HepG2 (cell line): ENCODE measurements around the gene NTN5. TPM values are rescaled to one million over a fixed set of nuclear protein-coding genes. Genes with fewer than 3 reads are reported as not detected.

Experiments
- AKAP8 ChIP-seq: sonication (generic); formaldehyde crosslinking; IDR thresholded peaks from 2 replicates; pipeline ENCODE4 v1.5.1; 2020; ENCODE audit warnings: mild to moderate bottlenecking, missing genetic modification reagents
- CHD4 ChIP-seq: fragments of 200-600 bp; sonication (generic); IDR thresholded peaks from 2 replicates; pipeline ENCODE4 v1.7.0; 2017; ENCODE audit warnings: mild to moderate bottlenecking, low read length, borderline replicate concordance
- HCFC1 ChIP-seq: fragments of 150-350 bp; IDR thresholded peaks from 2 replicates; pipeline ENCODE4 v1.6.1; 2014; ENCODE audit warnings: low read depth, low read length
- IKZF4 ChIP-seq: sonication (generic); formaldehyde crosslinking; IDR thresholded peaks from 2 replicates; pipeline ENCODE4 v1.5.1; 2020; ENCODE audit warnings: borderline replicate concordance, mild to moderate bottlenecking, low read depth, missing genetic modification reagents; ENCODE audit errors: not compliant biosample characterization
- IRX3 ChIP-seq: sonication (generic); formaldehyde crosslinking; IDR thresholded peaks from 2 replicates; pipeline ENCODE4 v1.8.1; 2023; ENCODE audit warnings: mild to moderate bottlenecking, low read depth, missing genetic modification reagents, borderline replicate concordance
- KDM1A ChIP-seq: IDR thresholded peaks from 2 replicates; pipeline ENCODE4 v1.6.1; 2016; ENCODE audit warnings: missing compliant biosample characterization
- MED1 ChIP-seq: sonication (generic); formaldehyde crosslinking; IDR thresholded peaks from 2 replicates; pipeline ENCODE4 v1.4.0; 2020; ENCODE audit warnings: missing genetic modification reagents
- MXD4 ChIP-seq: IDR thresholded peaks from 2 replicates; pipeline ENCODE4 v1.6.1; 2016; ENCODE audit warnings: mild to moderate bottlenecking, missing biosample characterization, missing genetic modification reagents
- NR3C1 ChIP-seq: sonication (generic); formaldehyde crosslinking; IDR thresholded peaks from 2 replicates; pipeline ENCODE4 v1.4.0; 2020; ENCODE audit warnings: missing genetic modification reagents
- RBM39 ChIP-seq: fragments of 200-400 bp; formaldehyde crosslinking; IDR thresholded peaks from one replicate; pipeline ENCODE4 v1.6.1; 2018; ENCODE audit warnings: antibody characterized with exemption, mild to moderate bottlenecking, low read depth, low read length; ENCODE audit not compliant: poor library complexity, severe bottlenecking
- SIN3B ChIP-seq: fragments of 150-350 bp; IDR thresholded peaks from 2 replicates; pipeline ENCODE4 v1.6.1; 2014; ENCODE audit warnings: low read length
- SNAPC2 ChIP-seq: sonication (generic); formaldehyde crosslinking; IDR thresholded peaks from 2 replicates; pipeline ENCODE4 v1.8.1; 2022; ENCODE audit warnings: mild to moderate bottlenecking, missing genetic modification reagents
- TBP ChIP-seq: sonication (generic); formaldehyde crosslinking; IDR thresholded peaks from 2 replicates; pipeline ENCODE4 v1.5.0; 2020; ENCODE audit warnings: missing genetic modification reagents
- TEAD2 ChIP-seq: sonication (generic); formaldehyde crosslinking; IDR thresholded peaks from 2 replicates; pipeline ENCODE4 v1.9.0; 2021; ENCODE audit warnings: missing genetic modification reagents
- XBP1 ChIP-seq: sonication (generic); formaldehyde crosslinking; IDR thresholded peaks from 2 replicates; pipeline ENCODE4 v1.5.0; 2020; ENCODE audit warnings: missing genetic modification reagents
- ZBTB7A ChIP-seq: sonication (generic); formaldehyde crosslinking; IDR thresholded peaks from 2 replicates; pipeline ENCODE4 v1.8.0; 2022; ENCODE audit warnings: mild to moderate bottlenecking, missing genetic modification reagents
- ZMAT3 ChIP-seq: sonication (generic); formaldehyde crosslinking; conservative IDR thresholded peaks from 2 replicates; pipeline ENCODE4 v1.7.0; 2021; ENCODE audit warnings: missing genetic modification reagents
- ZNF20 ChIP-seq: sonication (generic); formaldehyde crosslinking; IDR thresholded peaks from 2 replicates; pipeline ENCODE4 v1.4.0; 2020; ENCODE audit warnings: mild to moderate bottlenecking, moderate library complexity, missing genetic modification reagents
- ZNF205 ChIP-seq: IDR thresholded peaks from 2 replicates; pipeline ENCODE4 v1.6.1; 2018; ENCODE audit warnings: missing biosample characterization, missing genetic modification reagents
- ZNF354B ChIP-seq: sonication (generic); formaldehyde crosslinking; IDR thresholded peaks from 2 replicates; pipeline ENCODE4 v1.8.0; 2022; ENCODE audit warnings: mild to moderate bottlenecking, missing genetic modification reagents
- ZNF652 ChIP-seq: IDR thresholded peaks from 2 replicates; pipeline ENCODE4 v1.6.1; 2016; ENCODE audit warnings: low read depth, borderline replicate concordance
- ZNF788 ChIP-seq: sonication (generic); formaldehyde crosslinking; IDR thresholded peaks from 2 replicates; pipeline ENCODE4 v1.5.0; 2020; ENCODE audit warnings: mild to moderate bottlenecking, missing genetic modification reagents, borderline replicate concordance
- polyA plus RNA-seq, 8 experiments: library from polyadenylated mRNA; depleted of rRNA in 3 of 8; stranded (reverse) in 7 of 8; unstranded in 1 of 8; fragments of >200 nt; fragmentation: Illumina TruSeq in 4 of 8; extraction: Trizol in 4 of 8; gene quantifications; 2 replicates each; pipeline versions ENCODE4 v1.2.1 to v1.2.3, GENCODE V29; 2011 to 2016; ENCODE audit warnings: low read depth in 4 of 8, missing spikeins in 1 of 8, mixed read lengths in 1 of 8; ENCODE audit not compliant: insufficient read depth in 1 of 8
- total RNA-seq, 5 experiments: library from RNA; depleted of rRNA; stranded (reverse); fragments of >200 nt; fragmentation: Illumina TruSeq; extraction: Trizol; gene quantifications; 2 replicates each; pipeline ENCODE4 v1.2.3, GENCODE V29; 2016; ENCODE audit warnings: low read depth in 1 of 5
- TF ChIP-seq, protein P1 (sequence below): sonication (generic); formaldehyde crosslinking; IDR thresholded peaks from 2 replicates; pipeline ENCODE4 v1.4.0; 2020; ENCODE audit warnings: missing genetic modification reagents
- TF ChIP-seq, protein P2 (sequence below): sonication (generic); formaldehyde crosslinking; IDR thresholded peaks from 2 replicates; pipeline ENCODE4 v1.4.0; 2020; ENCODE audit warnings: mild to moderate bottlenecking, missing genetic modification reagents

Gene NTN5
- total and polyA plus RNA-seq, 2 of the 13 experiments (the other 11 are each of a cell fraction or from before 2014, with no cell fraction given): 0.05 TPM; not detected in 1

DNA sequence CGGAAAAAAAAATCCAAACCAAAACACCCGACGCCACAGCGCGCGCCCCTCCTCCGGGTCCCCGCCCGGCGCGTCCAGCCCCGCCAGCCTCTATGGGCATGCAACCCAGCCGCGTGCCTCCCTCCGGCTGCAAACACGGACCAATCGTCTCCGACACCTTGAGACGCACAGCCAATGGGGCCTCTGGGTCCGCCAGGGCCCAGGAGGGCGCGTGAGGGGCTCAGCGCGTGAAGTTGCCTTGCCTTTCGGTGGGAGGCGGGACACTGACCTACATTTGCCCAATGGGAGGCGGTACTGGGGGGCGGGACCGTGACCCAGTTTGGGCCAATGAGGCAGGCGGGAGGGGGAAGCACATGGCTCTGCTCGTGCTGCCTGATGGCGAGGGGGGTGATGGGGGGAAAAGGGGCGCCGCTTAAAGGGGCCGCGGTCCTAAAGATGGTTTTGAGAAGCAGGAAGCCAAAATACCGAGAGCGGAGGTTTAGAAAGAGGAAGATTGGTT is 35.3 kb downstream of the NTN5 start (continued):
- TF ChIP-seq, protein P1, sequence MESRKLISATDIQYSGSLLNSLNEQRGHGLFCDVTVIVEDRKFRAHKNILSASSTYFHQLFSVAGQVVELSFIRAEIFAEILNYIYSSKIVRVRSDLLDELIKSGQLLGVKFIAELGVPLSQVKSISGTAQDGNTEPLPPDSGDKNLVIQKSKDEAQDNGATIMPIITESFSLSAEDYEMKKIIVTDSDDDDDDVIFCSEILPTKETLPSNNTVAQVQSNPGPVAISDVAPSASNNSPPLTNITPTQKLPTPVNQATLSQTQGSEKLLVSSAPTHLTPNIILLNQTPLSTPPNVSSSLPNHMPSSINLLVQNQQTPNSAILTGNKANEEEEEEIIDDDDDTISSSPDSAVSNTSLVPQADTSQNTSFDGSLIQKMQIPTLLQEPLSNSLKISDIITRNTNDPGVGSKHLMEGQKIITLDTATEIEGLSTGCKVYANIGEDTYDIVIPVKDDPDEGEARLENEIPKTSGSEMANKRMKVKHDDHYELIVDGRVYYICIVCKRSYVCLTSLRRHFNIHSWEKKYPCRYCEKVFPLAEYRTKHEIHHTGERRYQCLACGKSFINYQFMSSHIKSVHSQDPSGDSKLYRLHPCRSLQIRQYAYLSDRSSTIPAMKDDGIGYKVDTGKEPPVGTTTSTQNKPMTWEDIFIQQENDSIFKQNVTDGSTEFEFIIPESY (CRISPR knock-in tag): no peak
- no peak for TF ChIP-seq TBP
- TF ChIP-seq ZNF652 (CRISPR knock-in tag): 0 out of 2 replicates have a peak, but pooled peaks have one; percentile 13
- no peak for TF ChIP-seq AKAP8 (CRISPR knock-in tag)
- TF ChIP-seq MED1: no peak; the same call in 1 of the 2 replicates
- TF ChIP-seq NR3C1 (CRISPR knock-in tag): no peak
- peak; percentile 95 for TF ChIP-seq ZMAT3
- TF ChIP-seq ZNF20 (CRISPR knock-in tag): 0 out of 2 replicates have a peak, but pooled peaks have one; percentile 84
- TF ChIP-seq TEAD2: no peak
- peak; percentile 89; the same call in 1 of the 2 replicates for TF ChIP-seq ZNF354B (CRISPR knock-in tag)
- no peak for TF ChIP-seq RBM39
- peak; percentile 47; the same call in 1 of the 2 replicates for TF ChIP-seq IRX3
- no peak for TF ChIP-seq CHD4
- no peak for TF ChIP-seq KDM1A (CRISPR knock-in tag)
- TF ChIP-seq IKZF4 (CRISPR knock-in tag): no peak
- no peak for TF ChIP-seq XBP1 (CRISPR knock-in tag)
- 0 out of 2 replicates have a peak, but pooled peaks have one; percentile 42 for TF ChIP-seq ZNF205 (CRISPR knock-in tag)
- TF ChIP-seq ZBTB7A (CRISPR knock-in tag): no peak; the same call in 1 of the 2 replicates
- TF ChIP-seq MXD4: peak; percentile 82
- 0 out of 2 replicates have a peak, but pooled peaks have one; percentile 9 for TF ChIP-seq HCFC1
- TF ChIP-seq SIN3B: no peak
- peak; percentile 83 for TF ChIP-seq ZNF788
- TF ChIP-seq, protein P2, sequence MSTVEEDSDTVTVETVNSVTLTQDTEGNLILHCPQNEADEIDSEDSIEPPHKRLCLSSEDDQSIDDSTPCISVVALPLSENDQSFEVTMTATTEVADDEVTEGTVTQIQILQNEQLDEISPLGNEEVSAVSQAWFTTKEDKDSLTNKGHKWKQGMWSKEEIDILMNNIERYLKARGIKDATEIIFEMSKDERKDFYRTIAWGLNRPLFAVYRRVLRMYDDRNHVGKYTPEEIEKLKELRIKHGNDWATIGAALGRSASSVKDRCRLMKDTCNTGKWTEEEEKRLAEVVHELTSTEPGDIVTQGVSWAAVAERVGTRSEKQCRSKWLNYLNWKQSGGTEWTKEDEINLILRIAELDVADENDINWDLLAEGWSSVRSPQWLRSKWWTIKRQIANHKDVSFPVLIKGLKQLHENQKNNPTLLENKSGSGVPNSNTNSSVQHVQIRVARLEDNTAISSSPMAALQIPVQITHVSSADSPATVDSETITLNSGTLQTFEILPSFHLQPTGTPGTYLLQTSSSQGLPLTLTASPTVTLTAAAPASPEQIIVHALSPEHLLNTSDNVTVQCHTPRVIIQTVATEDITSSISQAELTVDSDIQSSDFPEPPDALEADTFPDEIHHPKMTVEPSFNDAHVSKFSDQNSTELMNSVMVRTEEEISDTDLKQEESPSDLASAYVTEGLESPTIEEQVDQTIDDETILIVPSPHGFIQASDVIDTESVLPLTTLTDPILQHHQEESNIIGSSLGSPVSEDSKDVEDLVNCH (CRISPR knock-in tag): no peak; the same call in 1 of the 2 replicates
- TF ChIP-seq SNAPC2 (CRISPR knock-in tag): peak; percentile 89
